B cell (primary cell): ENCODE data around the gene CD207.

Experiments
- EZH2 ChIP-seq: IDR thresholded peaks from 2 replicates; pipeline ENCODE4 v1.6.1; 2012; ENCODE audit warnings: borderline replicate concordance, low read depth, mild to moderate bottlenecking, moderate library complexity, low read length; ENCODE audit not compliant: insufficient read depth, poor library complexity, severe bottlenecking
- TF ChIP-seq, protein P1 (sequence below): fragments of 200-600 bp; IDR thresholded peaks from one replicate; pipeline ENCODE4 v1.8.0; 2022; ENCODE audit warnings: antibody characterized with exemption, mild to moderate bottlenecking

DNA sequence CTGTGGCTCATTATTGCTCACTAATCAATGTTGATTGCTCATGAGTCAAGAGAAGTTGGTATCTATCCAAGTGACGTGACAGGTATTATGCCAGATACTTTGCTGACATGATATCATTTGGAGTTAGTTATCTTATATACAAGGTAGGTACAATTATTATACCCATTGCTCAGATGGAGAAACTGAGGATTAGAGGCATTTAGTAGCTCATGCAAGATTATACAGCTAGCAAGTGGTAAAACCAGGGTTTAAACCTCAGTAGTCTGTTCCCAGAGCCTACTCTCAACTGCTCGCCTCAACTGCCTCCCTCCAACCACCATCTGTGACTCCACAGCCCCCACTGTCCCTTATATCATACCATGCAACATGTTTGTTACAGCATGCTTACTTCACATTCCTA, 51.3 kb downstream of the CD207 start:
- TF ChIP-seq, protein P1, sequence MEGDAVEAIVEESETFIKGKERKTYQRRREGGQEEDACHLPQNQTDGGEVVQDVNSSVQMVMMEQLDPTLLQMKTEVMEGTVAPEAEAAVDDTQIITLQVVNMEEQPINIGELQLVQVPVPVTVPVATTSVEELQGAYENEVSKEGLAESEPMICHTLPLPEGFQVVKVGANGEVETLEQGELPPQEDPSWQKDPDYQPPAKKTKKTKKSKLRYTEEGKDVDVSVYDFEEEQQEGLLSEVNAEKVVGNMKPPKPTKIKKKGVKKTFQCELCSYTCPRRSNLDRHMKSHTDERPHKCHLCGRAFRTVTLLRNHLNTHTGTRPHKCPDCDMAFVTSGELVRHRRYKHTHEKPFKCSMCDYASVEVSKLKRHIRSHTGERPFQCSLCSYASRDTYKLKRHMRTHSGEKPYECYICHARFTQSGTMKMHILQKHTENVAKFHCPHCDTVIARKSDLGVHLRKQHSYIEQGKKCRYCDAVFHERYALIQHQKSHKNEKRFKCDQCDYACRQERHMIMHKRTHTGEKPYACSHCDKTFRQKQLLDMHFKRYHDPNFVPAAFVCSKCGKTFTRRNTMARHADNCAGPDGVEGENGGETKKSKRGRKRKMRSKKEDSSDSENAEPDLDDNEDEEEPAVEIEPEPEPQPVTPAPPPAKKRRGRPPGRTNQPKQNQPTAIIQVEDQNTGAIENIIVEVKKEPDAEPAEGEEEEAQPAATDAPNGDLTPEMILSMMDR = no peak
- no peak for TF ChIP-seq EZH2
